MM.1S (cell line): ENCODE measurements around the gene OR5H1.
"Not testable (repeated sequence)": the region's sequence is repeated elsewhere in the genome, so short reads cannot be mapped to it uniquely, and the experiment has no call there.

Experiments
- CTCF ChIP-seq: fragments of 300-600 bp; sonication (generic); IDR thresholded peaks from 2 replicates; pipeline ENCODE4 v1.5.1; 2016; ENCODE audit warnings: antibody characterized with exemption, low read length, mixed read lengths
- EZH2 ChIP-seq: fragments of 300-600 bp; sonication (generic); optimal IDR thresholded peaks from 2 replicates; pipeline ENCODE3; 2017; ENCODE audit warnings: low read depth, mild to moderate bottlenecking, antibody characterized with exemption, low read length, mixed read lengths
- EZH2phosphoT487 ChIP-seq: fragments of 300-600 bp; sonication (generic); IDR thresholded peaks from 2 replicates; pipeline ENCODE4 v1.6.1; 2018; ENCODE audit warnings: antibody characterized with exemption, low read length

GRCh38 chr3:98149456-98149855, 18.9 kb downstream of the OR5H1 start:
- TF ChIP-seq EZH2, CTCF, EZH2phosphoT487: not testable (repeated sequence)
